Kidney (tissue), 14 donors: ENCODE data around the gene CNTRL. TPM values are rescaled to one million over a fixed set of nuclear protein-coding genes. Genes with fewer than 3 reads are reported as not detected.
A peak's percentile ranks its signal among the peaks of the same experiment; 100 is the strongest.

Experiments used
- DNase-seq, 5 donors: peaks; one replicate each; pipeline ENCODE4 v3.0.0-alpha.2; 2013 to 2020
- FAIRE-seq: peaks from 2 replicates; lab custom pipeline; 2012; peaks lifted over from hg19 to GRCh38; lab: Jason Lieb, UNC
- H3K27ac ChIP-seq, 2 donors: one replicate each; pipeline ENCODE4 v1.7.0; 2013; ENCODE audit warnings: low read depth in 2 of 2, low read length in 2 of 2, inconsistent platforms in 1 of 2
- H3K27me3 ChIP-seq: one replicate; pipeline ENCODE4 v1.7.1; 2013; ENCODE audit warnings: low read length, inconsistent platforms; ENCODE audit not compliant: control insufficient read depth, insufficient read depth
- H3K36me3 ChIP-seq, 3 donors: one replicate each; pipeline versions ENCODE4 v1.7.0 to v1.7.1; 2013; ENCODE audit warnings: low read length in 3 of 3, control low read depth in 1 of 3, inconsistent platforms in 1 of 3; ENCODE audit not compliant: insufficient read depth in 3 of 3, control insufficient read depth in 2 of 3
- H3K4me1 ChIP-seq, 3 donors: one replicate each; pipeline versions ENCODE4 v1.7.0 to v1.7.1; 2013; ENCODE audit warnings: low read length in 3 of 3, inconsistent platforms in 1 of 3, low read depth in 1 of 3; ENCODE audit not compliant: control insufficient read depth in 2 of 3, insufficient read depth in 2 of 3
- H3K4me3 ChIP-seq, 3 donors: one replicate each; pipeline versions ENCODE4 v1.7.0 to v1.8.1; 2013; ENCODE audit warnings: low read length in 3 of 3, control low read depth in 1 of 3, inconsistent platforms in 1 of 3
- H3K9ac ChIP-seq, 3 donors: one replicate each; pipeline versions ENCODE4 v1.7.0 to v1.7.1; 2013; ENCODE audit warnings: low read length in 3 of 3, control low read depth in 1 of 3, inconsistent platforms in 1 of 3
- H3K9me3 ChIP-seq, 3 donors: one replicate each; pipeline versions ENCODE4 v1.7.0 to v1.7.1; 2013; ENCODE audit warnings: low read length in 3 of 3, control low read depth in 1 of 3, inconsistent platforms in 1 of 3; ENCODE audit not compliant: control insufficient read depth in 2 of 3, insufficient read depth in 1 of 3
- intact Hi-C: fragments of 100-400 bp; cut with DNase I; formaldehyde crosslinking; loops from one replicate; pipeline ENCODE4 v1.11.1; 2022
- polyA plus RNA-seq: library from polyadenylated mRNA; stranded (reverse); fragments of 350-450 nt; fragmentation: Illumina TruSeq; extraction: RNeasy Lipid Tissue Mini Kit (QIAGEN cat#74804); gene quantifications from one replicate; pipeline ENCODE4 v1.2.3, GENCODE V29; 2014; ENCODE audit warnings: low read depth, low replicate concordance; ENCODE audit not compliant: insufficient read depth
- total RNA-seq: library from RNA; stranded (reverse); fragmentation: NEBNext Ultra II Directional; extraction: Animal tissue kit (Norgen Biotek cat#: 25700); gene quantifications from one replicate; pipeline ENCODE4 v1.2.1, GENCODE V29; 2021
- TF ChIP-seq, protein P1 (sequence below): IDR thresholded peaks from 3 replicates; pipeline ENCODE4 v1.5.1; 2012; ENCODE audit warnings: mild to moderate bottlenecking, moderate library complexity, borderline replicate concordance; ENCODE audit not compliant: insufficient read depth; ENCODE audit errors: extremely low read depth
- donor health status: control.
- donor health status: control.
- donor health status: control.
- donor health status: control.
- donor health status: control.
- donor health status: DM: yes; HTN: yes; CAD: no.
- donor health status: Normal renal cell carcinoma (clear cell type).

CNTRL gene
- total and polyA plus RNA-seq, 2 donors from 2014 or later = 3.4 to 17.7 TPM

DNA sequence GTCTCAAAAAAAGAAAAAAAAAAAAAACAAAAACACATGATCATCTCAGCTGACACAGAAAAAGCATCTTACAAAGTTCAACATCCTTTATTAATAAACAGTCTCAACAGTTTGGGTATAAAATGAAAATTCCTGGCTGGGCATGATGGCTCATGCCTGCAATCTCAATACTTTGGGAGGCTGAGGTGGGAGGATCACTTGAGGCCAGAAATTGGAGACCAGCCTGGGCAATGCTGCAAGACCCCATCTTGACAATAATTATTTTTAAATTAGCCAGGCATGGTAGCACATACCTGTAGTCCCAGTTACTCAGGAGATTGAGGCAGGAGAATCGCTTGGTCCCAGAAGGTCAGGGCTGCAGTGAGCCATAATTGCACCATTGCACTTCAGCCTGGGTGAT, 7.9 kb upstream of the CNTRL start:
- no peaks in the 10 kb centered on the region for H3K27me3 ChIP-seq
- no peak for FAIRE-seq
- intact Hi-C loops = no loop called here

DNA sequence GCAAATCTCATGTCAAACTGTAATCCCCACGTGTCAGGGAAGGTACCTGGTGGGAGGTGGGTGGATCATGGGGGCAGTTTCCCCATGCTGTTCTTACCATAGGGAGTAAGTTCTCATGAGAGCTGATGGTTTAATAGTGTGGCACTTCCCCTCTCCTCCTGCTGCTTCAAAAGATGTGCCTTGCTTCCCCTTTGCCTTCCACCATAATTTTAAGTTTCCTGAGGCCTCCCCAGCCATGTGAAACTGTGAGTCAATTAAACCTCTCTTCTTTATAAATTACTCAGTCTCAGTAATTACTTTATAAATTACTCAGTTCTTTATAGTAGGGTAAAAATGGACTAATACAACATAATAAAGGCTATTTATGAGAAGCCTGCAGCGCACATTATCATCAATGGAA, 7.1 kb upstream of the CNTRL start:
- FAIRE-seq (no peak), DNase-seq (no peak)
- H3K4me1 ChIP-seq = no peaks in the 10 kb centered on the region
- no peak overlapping the region for H3K4me3 ChIP-seq
- H3K36me3 ChIP-seq = no peaks in the 10 kb centered on the region
- no peaks in the 10 kb centered on the region for H3K27me3 ChIP-seq
- H3K9me3 ChIP-seq = no peaks in the 10 kb centered on the region
- no peak overlapping the region for H3K27ac ChIP-seq
- intact Hi-C loops = no loop called here
- TF ChIP-seq, protein P1, sequence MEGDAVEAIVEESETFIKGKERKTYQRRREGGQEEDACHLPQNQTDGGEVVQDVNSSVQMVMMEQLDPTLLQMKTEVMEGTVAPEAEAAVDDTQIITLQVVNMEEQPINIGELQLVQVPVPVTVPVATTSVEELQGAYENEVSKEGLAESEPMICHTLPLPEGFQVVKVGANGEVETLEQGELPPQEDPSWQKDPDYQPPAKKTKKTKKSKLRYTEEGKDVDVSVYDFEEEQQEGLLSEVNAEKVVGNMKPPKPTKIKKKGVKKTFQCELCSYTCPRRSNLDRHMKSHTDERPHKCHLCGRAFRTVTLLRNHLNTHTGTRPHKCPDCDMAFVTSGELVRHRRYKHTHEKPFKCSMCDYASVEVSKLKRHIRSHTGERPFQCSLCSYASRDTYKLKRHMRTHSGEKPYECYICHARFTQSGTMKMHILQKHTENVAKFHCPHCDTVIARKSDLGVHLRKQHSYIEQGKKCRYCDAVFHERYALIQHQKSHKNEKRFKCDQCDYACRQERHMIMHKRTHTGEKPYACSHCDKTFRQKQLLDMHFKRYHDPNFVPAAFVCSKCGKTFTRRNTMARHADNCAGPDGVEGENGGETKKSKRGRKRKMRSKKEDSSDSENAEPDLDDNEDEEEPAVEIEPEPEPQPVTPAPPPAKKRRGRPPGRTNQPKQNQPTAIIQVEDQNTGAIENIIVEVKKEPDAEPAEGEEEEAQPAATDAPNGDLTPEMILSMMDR = no peak
- no peak overlapping the region for H3K9ac ChIP-seq

More for the DNA sequence above, 7.9 kb upstream of the CNTRL start:
- H3K36me3 ChIP-seq = no peaks in the 10 kb centered on the region
- no peak overlapping the region for H3K4me3 ChIP-seq
- no peak overlapping the region for H3K9ac ChIP-seq
- H3K4me1 ChIP-seq = no peaks in the 10 kb centered on the region
- TF ChIP-seq, protein P1 = no peak
- H3K9me3 ChIP-seq = no peaks in the 10 kb centered on the region
- DNase-seq = no peak
- no peak overlapping the region for H3K27ac ChIP-seq

DNA sequence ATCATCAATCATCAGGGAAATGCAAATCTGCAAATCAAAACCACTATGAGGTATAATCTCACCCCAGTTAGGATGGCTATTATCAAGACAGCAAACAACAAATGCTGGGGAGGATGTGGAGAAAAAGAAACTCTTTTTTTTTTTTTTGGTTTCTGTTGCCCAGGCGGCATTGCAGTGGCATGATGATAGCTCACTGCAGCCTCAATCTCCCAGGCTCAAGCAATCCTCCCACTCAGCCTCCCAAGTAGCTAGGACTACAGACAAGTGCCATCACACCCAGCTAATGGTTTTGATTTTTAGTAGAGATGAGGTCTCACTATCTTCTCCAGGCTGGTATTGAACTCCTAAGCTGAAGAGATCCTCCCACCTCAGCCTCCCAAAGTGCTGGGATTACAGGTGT, 5.4 kb upstream of the CNTRL start:
- H3K27ac ChIP-seq = no peak overlapping the region
- H3K9me3 ChIP-seq = no peaks in the 10 kb centered on the region
- no peak for FAIRE-seq
- no peak overlapping the region for H3K4me3 ChIP-seq
- DNase-seq = no peak
- intact Hi-C loops = no loop called here
- H3K4me1 ChIP-seq = peaks cover 0 to 3% (median 0%) of the 10 kb centered on the region in 3 donors
- H3K27me3 ChIP-seq = no peaks in the 10 kb centered on the region
- H3K9ac ChIP-seq = no peak overlapping the region
- no peaks in the 10 kb centered on the region for H3K36me3 ChIP-seq
- TF ChIP-seq, protein P1 = no peak

DNA sequence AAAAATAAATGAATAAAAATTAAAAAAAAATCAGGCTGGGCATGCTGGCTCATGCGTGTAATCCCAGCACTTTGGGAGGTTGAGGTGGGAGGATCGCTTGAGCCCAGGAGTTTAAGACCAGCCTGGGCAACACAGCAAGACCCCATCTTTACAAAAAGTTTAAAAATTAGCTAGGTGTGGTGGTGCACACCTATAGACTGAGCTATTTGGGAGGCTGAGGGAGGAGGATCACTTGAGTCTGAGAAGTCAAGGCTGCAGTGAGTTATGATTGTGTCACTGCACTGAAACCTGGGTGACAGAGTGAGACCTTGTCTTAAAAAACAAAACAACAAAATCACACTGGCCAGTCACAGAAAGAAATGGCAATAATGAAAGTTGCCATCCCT, 3.4 kb upstream of the CNTRL start:
- intact Hi-C loops = no loop called here
- peak overlapping the region in 1 of 3 donors; percentile 5 for H3K4me3 ChIP-seq
- H3K9ac ChIP-seq = no peak overlapping the region
- peaks cover 4 to 6% (median 5%) of the 10 kb centered on the region in 3 donors for H3K4me1 ChIP-seq
- DNase-seq = no peak
- no peaks in the 10 kb centered on the region for H3K36me3 ChIP-seq
- no peaks in the 10 kb centered on the region for H3K27me3 ChIP-seq
- no peak for FAIRE-seq
- no peaks in the 10 kb centered on the region for H3K9me3 ChIP-seq
- TF ChIP-seq, protein P1 = no peak
- no peak overlapping the region for H3K27ac ChIP-seq
